Psoas muscle (tissue), 8 donors: ENCODE results near the gene AMDHD1. TPM values are rescaled to one million over a fixed set of nuclear protein-coding genes. Genes with fewer than 3 reads are reported as not detected.
A peak's percentile ranks its signal among the peaks of the same experiment; 100 is the strongest.

ENCODE experiments used
- ATAC-seq, 4 donors: fragments of 200-7000 bp; cut with Tn5 transposase; one replicate each; pipeline ENCODE4 v1.9.1; 2020; ENCODE audit warnings: moderate library complexity in 3 of 4, mild to moderate bottlenecking in 2 of 4
- DNase-seq, 2 donors: peaks; one replicate each; pipeline ENCODE4 v3.0.0-alpha.2; 2020
- H3K27ac ChIP-seq: fragments of 200-600 bp; one replicate; pipeline ENCODE4 v1.8.0; 2022
- H3K27me3 ChIP-seq, 3 donors: fragments of 200-600 bp in 1 of 3; one replicate each; pipeline versions ENCODE4 v1.6.1 to v1.8.0; 2013 to 2022; ENCODE audit warnings: low read length in 2 of 3, mild to moderate bottlenecking in 2 of 3, moderate library complexity in 1 of 3; ENCODE audit not compliant: insufficient read depth in 3 of 3
- H3K36me3 ChIP-seq, 2 donors: fragments of 200-600 bp in 1 of 2; one replicate each; pipeline versions ENCODE4 v1.6.1 to v1.8.0; 2013 to 2022; ENCODE audit warnings: low read depth in 1 of 2, mild to moderate bottlenecking in 1 of 2, moderate library complexity in 1 of 2; ENCODE audit not compliant: insufficient read depth in 1 of 2
- H3K4me1 ChIP-seq: fragments of 200-600 bp; one replicate; pipeline ENCODE4 v1.8.0; 2022
- H3K4me3 ChIP-seq: fragments of 200-600 bp; one replicate; pipeline ENCODE4 v1.8.0; 2022; ENCODE audit warnings: mild to moderate bottlenecking
- H3K9me3 ChIP-seq: fragments of 200-600 bp; one replicate; pipeline ENCODE4 v1.8.0; 2022
- WGBS, 3 donors: extraction: QIAGEN DNeasy Blood & Tissue Kit; methylation state at CpG; one replicate each; pipeline versions ENCODE4 v1.1.6 to v1.1.7; 2013; 5-methylcytosine and 5-hydroxymethylcytosine counted together
- intact Hi-C, 2 donors: fragments of 100-400 bp; cut with DNase I; formaldehyde crosslinking; loops; one replicate each; pipeline versions ENCODE4 v1.11.0 to v1.14.2; 2022
- polyA plus RNA-seq, 3 donors: library from polyadenylated mRNA; stranded (reverse); fragments of 200-250 nt; gene quantifications; one replicate each; pipeline ENCODE4 v1.2.3, GENCODE V29; 2013
- total RNA-seq, 4 donors: library from RNA; stranded (reverse); fragmentation: NEBNext Ultra II Directional in 2 of 4; extraction: Animal tissue kit (Norgen Biotek cat#: 25700) in 2 of 4; gene quantifications; one replicate each; pipeline versions ENCODE4 v1.2.1 to v1.2.4, GENCODE V29; 2021 to 2023
- TF ChIP-seq, protein P1 (sequence below): fragments of 200-600 bp; IDR thresholded peaks from one replicate; pipeline ENCODE4 v1.8.0; 2022; ENCODE audit warnings: antibody characterized with exemption
- donor health status: healthy with polysubstance abuse.
- donor health status: DM: no; HTN: no; CAD: no; lungs with moderate emphysema.
- donor health status: Bipolar disorder and iron deficiency.
- donor health status: healthy.
- donor health status: DM: yes; HTN: yes; CAD: no.
- donor health status: DM: no; HTN: no; CAD: no.
- donor health status: DM: no; HTN: no; CAD: no.
- donor health status: DM: yes; HTN: yes; CAD: no.

Gene AMDHD1
- total and polyA plus RNA-seq, 7 donors = 0.18 to 1.1 (median 0.45) TPM

DNA sequence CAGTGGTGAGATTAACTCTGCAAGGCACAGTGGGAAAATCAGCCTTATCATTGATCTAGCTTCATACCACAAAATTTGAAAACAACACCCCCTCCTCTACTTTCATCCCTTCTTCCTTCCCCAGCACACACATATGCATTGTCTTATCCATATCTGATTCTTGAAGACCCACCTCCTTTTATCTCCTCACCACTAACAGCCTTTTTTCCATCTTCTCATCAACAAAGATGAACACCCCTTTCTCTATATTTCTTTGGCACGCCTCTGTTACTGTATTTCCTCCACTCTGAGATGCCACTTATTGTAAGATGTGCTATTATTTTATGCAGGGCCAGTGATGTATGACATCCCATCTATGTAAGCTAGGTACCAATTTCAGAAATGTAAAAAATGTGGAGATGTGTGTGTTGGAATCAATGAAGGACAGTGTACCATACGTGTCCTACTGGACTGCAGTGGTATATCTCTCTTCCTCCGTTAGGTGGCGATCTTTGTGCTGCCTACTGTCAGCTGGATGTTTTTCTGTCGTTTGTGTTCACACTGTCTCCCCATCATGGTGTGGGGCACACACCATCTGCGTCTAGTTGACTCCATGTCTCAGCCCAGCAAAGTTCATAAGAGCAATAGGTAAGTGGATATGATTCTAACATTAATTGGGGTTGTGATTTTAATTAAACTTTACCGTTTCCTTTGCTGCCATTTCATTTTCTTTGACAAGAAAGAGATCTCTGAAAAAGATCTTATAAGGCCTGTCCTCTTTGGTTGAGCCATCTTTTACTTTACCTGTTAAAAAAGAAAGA lies 24.7 kb upstream of the AMDHD1 start:
- WGBS, 3 donors = 23 to 29% (median 26%) methylated on average over 7 of the region's 7 CpGs
- Histone ChIP-seq H3K27me3 (no peaks in the 10 kb centered on the region), H3K4me3 (no peak overlapping the region), H3K36me3 (no peaks in the 10 kb centered on the region), H3K27ac (no peak overlapping the region), H3K9me3 (no peaks in the 10 kb centered on the region), H3K4me1 (no peaks in the 10 kb centered on the region)
- intact Hi-C loops = loop anchor here (2.0 to 10.0 kb wide), 4 partner anchors 79 to 599 kb away; partner anchors contain the start of gene HAL (in 1 of the 2)
- ATAC-seq (peak; percentile 44 to 75 (median 66)), DNase-seq (no peak)
- TF ChIP-seq, protein P1, sequence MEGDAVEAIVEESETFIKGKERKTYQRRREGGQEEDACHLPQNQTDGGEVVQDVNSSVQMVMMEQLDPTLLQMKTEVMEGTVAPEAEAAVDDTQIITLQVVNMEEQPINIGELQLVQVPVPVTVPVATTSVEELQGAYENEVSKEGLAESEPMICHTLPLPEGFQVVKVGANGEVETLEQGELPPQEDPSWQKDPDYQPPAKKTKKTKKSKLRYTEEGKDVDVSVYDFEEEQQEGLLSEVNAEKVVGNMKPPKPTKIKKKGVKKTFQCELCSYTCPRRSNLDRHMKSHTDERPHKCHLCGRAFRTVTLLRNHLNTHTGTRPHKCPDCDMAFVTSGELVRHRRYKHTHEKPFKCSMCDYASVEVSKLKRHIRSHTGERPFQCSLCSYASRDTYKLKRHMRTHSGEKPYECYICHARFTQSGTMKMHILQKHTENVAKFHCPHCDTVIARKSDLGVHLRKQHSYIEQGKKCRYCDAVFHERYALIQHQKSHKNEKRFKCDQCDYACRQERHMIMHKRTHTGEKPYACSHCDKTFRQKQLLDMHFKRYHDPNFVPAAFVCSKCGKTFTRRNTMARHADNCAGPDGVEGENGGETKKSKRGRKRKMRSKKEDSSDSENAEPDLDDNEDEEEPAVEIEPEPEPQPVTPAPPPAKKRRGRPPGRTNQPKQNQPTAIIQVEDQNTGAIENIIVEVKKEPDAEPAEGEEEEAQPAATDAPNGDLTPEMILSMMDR = peak; percentile 76

DNA sequence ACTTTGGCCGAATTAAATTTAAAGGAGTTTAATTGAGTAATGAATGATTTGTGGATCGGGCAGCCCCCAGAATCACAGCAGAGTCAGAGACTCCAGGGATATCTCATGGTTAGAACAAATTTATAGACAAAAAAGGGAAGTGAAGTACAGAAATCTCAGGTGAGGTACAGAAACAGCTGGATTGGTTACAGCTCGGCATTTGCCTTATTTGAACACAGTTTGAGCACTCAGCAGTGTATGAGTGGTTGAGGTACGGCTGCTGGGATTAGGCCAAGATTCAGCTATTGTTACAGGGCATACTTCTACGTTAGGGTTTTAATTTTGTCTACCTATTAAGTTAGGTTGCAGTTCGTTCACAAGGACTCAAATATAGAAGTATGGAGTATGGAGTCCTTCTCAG lies 24.0 kb upstream of the AMDHD1 start:
- ATAC-seq = no peak

DNA sequence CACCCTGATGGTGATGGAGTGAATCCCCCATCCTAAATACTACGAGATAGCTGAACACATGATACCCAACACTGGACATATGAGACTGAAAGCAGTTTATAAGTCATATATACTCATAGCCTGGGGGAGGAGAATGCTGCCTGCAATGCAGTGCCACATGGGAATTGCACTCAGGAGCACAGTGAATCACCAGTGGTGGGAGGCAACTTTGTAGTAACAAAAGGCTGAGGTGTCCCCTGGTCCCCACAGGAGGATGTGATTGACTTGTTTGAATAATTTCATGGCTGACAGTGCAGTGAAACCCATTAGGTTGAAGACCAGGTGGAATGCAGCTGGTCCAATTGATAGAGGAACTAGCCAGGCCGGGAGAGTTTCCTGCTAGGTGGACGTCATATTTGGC lies 20.9 kb upstream of the AMDHD1 start:
- intact Hi-C loops = no loop called here
- H3K27me3 ChIP-seq = no peaks in the 10 kb centered on the region
- TF ChIP-seq, protein P1 = no peak
- H3K4me3 ChIP-seq = no peak overlapping the region
- DNase-seq = no peak
- no peak overlapping the region for H3K27ac ChIP-seq
- no peaks in the 10 kb centered on the region for H3K36me3 ChIP-seq
- H3K4me1 ChIP-seq = no peaks in the 10 kb centered on the region
- 34 to 47% (median 39%) methylated on average over 3 of the region's 3 CpGs for WGBS, 3 donors
- H3K9me3 ChIP-seq = no peaks in the 10 kb centered on the region
- ATAC-seq = no peak

More for the DNA sequence above, 24.0 kb upstream of the AMDHD1 start:
- intact Hi-C loops = loop anchor here (2.0 to 10.0 kb wide), 4 partner anchors 78 to 598 kb away; partner anchors contain the start of gene HAL (in 1 of the 2)
- no peaks in the 10 kb centered on the region for H3K9me3 ChIP-seq
- DNase-seq = no peak
- TF ChIP-seq, protein P1 = no peak
- no peak overlapping the region for H3K27ac ChIP-seq
- no peaks in the 10 kb centered on the region for H3K36me3 ChIP-seq
- no peaks in the 10 kb centered on the region for H3K4me1 ChIP-seq
- H3K4me3 ChIP-seq = no peak overlapping the region
- 73 to 80% (median 75%) methylated on average over 6 of the region's 6 CpGs for WGBS, 3 donors
- H3K27me3 ChIP-seq = no peaks in the 10 kb centered on the region

DNA sequence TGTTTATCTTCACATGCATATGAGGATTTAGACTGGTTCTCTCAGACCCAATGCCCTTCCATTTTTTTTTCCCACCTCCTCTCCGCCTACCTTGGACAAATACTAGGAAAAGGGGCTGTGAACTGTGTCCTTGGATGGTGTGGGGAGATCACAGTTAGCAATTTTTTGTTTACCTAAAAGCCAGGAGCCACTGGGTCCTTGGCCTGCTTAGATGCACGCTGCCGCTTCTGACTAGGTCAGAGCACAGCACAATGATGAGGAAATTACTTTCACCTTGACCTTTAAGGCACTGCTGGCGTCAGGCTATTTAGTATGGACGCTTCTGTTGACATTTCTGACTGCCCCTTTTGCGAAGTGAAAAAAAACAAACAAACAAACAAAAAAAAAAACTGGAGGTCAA lies 2.6 kb upstream of the AMDHD1 start:
- no peak overlapping the region for H3K4me3 ChIP-seq
- TF ChIP-seq, protein P1 = no peak
- H3K9me3 ChIP-seq = no peaks in the 10 kb centered on the region
- no peak for DNase-seq
- H3K4me1 ChIP-seq = no peaks in the 10 kb centered on the region
- intact Hi-C loops = loop anchor here in 1 of 2 donors (10.0 kb wide), 1 partner anchor 76 kb away; no protein-coding TSS in a partner anchor
- 60 to 75% (median 74%) methylated on average over 6 of the region's 6 CpGs for WGBS, 3 donors
- no peak for ATAC-seq
- no peak overlapping the region for H3K27ac ChIP-seq
- H3K36me3 ChIP-seq = no peaks in the 10 kb centered on the region
- H3K27me3 ChIP-seq = no peaks in the 10 kb centered on the region
